Esophagus squamous epithelium (tissue), 5 donors: ENCODE data around the gene SHC4. TPM values are rescaled to one million over a fixed set of nuclear protein-coding genes. Genes with fewer than 3 reads are reported as not detected.

Experiments
- DNase-seq: peaks from one replicate; lab custom pipeline; 2025; lab: John Stamatoyannopoulos, UW
- H3K27ac ChIP-seq, 4 donors: fragments of 200-600 bp; sonication (generic); one replicate each; pipeline ENCODE4 v1.5.1; 2016 to 2019; ENCODE audit warnings: mild to moderate bottlenecking in 1 of 4
- H3K27me3 ChIP-seq, 4 donors: fragments of 200-600 bp; sonication (generic); 1 replicate in 3 of 4; 2 replicates in 1 of 4; pipeline versions ENCODE4 v1.5.1 to v1.6.0; 2017 to 2021; ENCODE audit warnings: antibody characterized with exemption in 1 of 4
- H3K36me3 ChIP-seq, 3 donors: fragments of 200-600 bp; sonication (generic); one replicate each; pipeline ENCODE4 v1.5.1; 2016 to 2019
- H3K4me1 ChIP-seq, 3 donors: fragments of 200-600 bp; sonication (generic); one replicate each; pipeline ENCODE4 v1.5.1; 2017 to 2019
- H3K4me3 ChIP-seq, 4 donors: fragments of 200-600 bp; sonication (generic); 1 replicate in 3 of 4; 2 replicates in 1 of 4; pipeline ENCODE4 v1.5.1; 2016 to 2019; ENCODE audit warnings: mild to moderate bottlenecking in 2 of 4, moderate library complexity in 1 of 4
- H3K9me3 ChIP-seq, 3 donors: fragments of 200-600 bp; sonication (generic); one replicate each; pipeline ENCODE4 v1.5.1; 2016 to 2019
- CTCF ChIP-seq, 6 experiments: fragments of 450-650 bp in 4 of 6; fragments of 200-600 bp in 2 of 6; sonication (generic) in 2 of 6; IDR thresholded peaks; one replicate each; pipeline ENCODE4 v1.5.1; 2016 to 2019; ENCODE audit warnings: antibody characterized with exemption in 6 of 6, mild to moderate bottlenecking in 4 of 6, moderate library complexity in 4 of 6
- POLR2A ChIP-seq, 4 donors: fragments of 450-650 bp; IDR thresholded peaks; one replicate each; pipeline ENCODE4 v1.6.1; 2017; ENCODE audit warnings: antibody characterized with exemption in 4 of 4, mild to moderate bottlenecking in 4 of 4, moderate library complexity in 3 of 4
- WGBS, 2 donors: methylation state at CpG; one replicate each; pipeline ENCODE4 v1.1.5; 2018; 5-methylcytosine and 5-hydroxymethylcytosine counted together
- intact Hi-C: fragments of 100-400 bp; cut with DNase I; formaldehyde crosslinking; loops from one replicate; pipeline ENCODE4 v1.15.0; 2022
- total RNA-seq, 4 donors: library from RNA; depleted of rRNA; stranded (reverse); fragments of >200 nt; gene quantifications; one replicate each; pipeline ENCODE4 v1.1.0, GENCODE V29; 2016
- donor health status: DM: yes; HTN: yes; CAD: no.

The SHC4 gene
- total RNA-seq, 4 donors from 2014 or later: 0.18 to 0.50 (median 0.38) TPM; not detected in 1

- no peaks in the 10 kb centered on the region for H3K9me3 ChIP-seq
- no peak for TF ChIP-seq CTCF (IDR thresholded peaks at IDR 0.05)
- no peak for TF ChIP-seq POLR2A (IDR thresholded peaks at IDR 0.05)
- H3K4me3 ChIP-seq: no peak overlapping the region
- intact Hi-C loops: no loop called here
- H3K27me3 ChIP-seq: no peaks in the 10 kb centered on the region
- DNase-seq: no peak
- no peaks in the 10 kb centered on the region for H3K36me3 ChIP-seq
- H3K27ac ChIP-seq: no peak overlapping the region
- no peaks in the 10 kb centered on the region for H3K4me1 ChIP-seq
- WGBS, 2 donors: 48 to 63% methylated on average over 5 of the region's 5 CpGs
Measured at GRCh38 chr15:48954538-48954937, 9.2 kb downstream of the SHC4 start.

GRCh38 chr15:48946840-48947187, 16.9 kb downstream of the SHC4 start:
- TF ChIP-seq POLR2A (IDR thresholded peaks at IDR 0.05) (no peak), CTCF (IDR thresholded peaks at IDR 0.05) (no peak)
- no peaks in the 10 kb centered on the region for H3K36me3 ChIP-seq
- no peaks in the 10 kb centered on the region for H3K27me3 ChIP-seq
- no peak overlapping the region for H3K27ac ChIP-seq
- no peaks in the 10 kb centered on the region for H3K9me3 ChIP-seq
- 68 to 75% methylated on average over 1 of the region's 1 CpG for WGBS, 2 donors
- H3K4me3 ChIP-seq: no peak overlapping the region
- intact Hi-C loops: no loop called here
- DNase-seq: no peak
- H3K4me1 ChIP-seq: no peaks in the 10 kb centered on the region

GRCh38 chr15:48946074-48946839, 17.5 kb downstream of the SHC4 start:
- WGBS, 2 donors: 32 to 38% methylated on average over 5 of the region's 5 CpGs
- intact Hi-C loops: no loop called here
- no peak overlapping the region for H3K27ac ChIP-seq

GRCh38 chr15:48945386-48945785, 18.3 kb downstream of the SHC4 start:
- no peak overlapping the region for H3K4me3 ChIP-seq
- intact Hi-C loops: no loop called here
- WGBS, 2 donors: 28 to 79% methylated on average over 2 of the region's 2 CpGs
- H3K27ac ChIP-seq: no peak overlapping the region
- H3K27me3 ChIP-seq: no peaks in the 10 kb centered on the region
- TF ChIP-seq CTCF (IDR thresholded peaks at IDR 0.05) (no peak), POLR2A (IDR thresholded peaks at IDR 0.05) (no peak)
- no peak for DNase-seq
- H3K9me3 ChIP-seq: no peaks in the 10 kb centered on the region
- no peaks in the 10 kb centered on the region for H3K4me1 ChIP-seq
- H3K36me3 ChIP-seq: no peaks in the 10 kb centered on the region

More at GRCh38 chr15:48946074-48946839, 17.5 kb downstream of the SHC4 start:
- no peak for TF ChIP-seq POLR2A (IDR thresholded peaks at IDR 0.05)
- TF ChIP-seq CTCF (IDR thresholded peaks at IDR 0.05): no peak
- no peaks in the 10 kb centered on the region for H3K27me3 ChIP-seq
- DNase-seq: no peak
- no peaks in the 10 kb centered on the region for H3K4me1 ChIP-seq
- no peak overlapping the region for H3K4me3 ChIP-seq
- no peaks in the 10 kb centered on the region for H3K36me3 ChIP-seq
- no peaks in the 10 kb centered on the region for H3K9me3 ChIP-seq

- H3K27me3 ChIP-seq: no peaks in the 10 kb centered on the region
- no peak overlapping the region for H3K4me3 ChIP-seq
- intact Hi-C loops: no loop called here
- no peaks in the 10 kb centered on the region for H3K4me1 ChIP-seq
- WGBS, 2 donors: 72 to 73% methylated on average over 5 of the region's 5 CpGs
- DNase-seq: no peak
- no peaks in the 10 kb centered on the region for H3K36me3 ChIP-seq
- H3K27ac ChIP-seq: no peak overlapping the region
- TF ChIP-seq POLR2A (IDR thresholded peaks at IDR 0.05) (no peak), CTCF (IDR thresholded peaks at IDR 0.05) (no peak)
- no peaks in the 10 kb centered on the region for H3K9me3 ChIP-seq
Measured at GRCh38 chr15:48941904-48942303, 21.8 kb downstream of the SHC4 start.
